ENCODE data around the gene GPR146. TPM values are rescaled to one million over a fixed set of nuclear protein-coding genes. Genes with fewer than 3 reads are reported as not detected.
A peak's percentile ranks its signal among the peaks of the same experiment; 100 is the strongest.

GPR146 gene
- total and polyA plus RNA-seq, 8 donors = 2.0 to 14.6 (median 7.9) TPM

DNA sequence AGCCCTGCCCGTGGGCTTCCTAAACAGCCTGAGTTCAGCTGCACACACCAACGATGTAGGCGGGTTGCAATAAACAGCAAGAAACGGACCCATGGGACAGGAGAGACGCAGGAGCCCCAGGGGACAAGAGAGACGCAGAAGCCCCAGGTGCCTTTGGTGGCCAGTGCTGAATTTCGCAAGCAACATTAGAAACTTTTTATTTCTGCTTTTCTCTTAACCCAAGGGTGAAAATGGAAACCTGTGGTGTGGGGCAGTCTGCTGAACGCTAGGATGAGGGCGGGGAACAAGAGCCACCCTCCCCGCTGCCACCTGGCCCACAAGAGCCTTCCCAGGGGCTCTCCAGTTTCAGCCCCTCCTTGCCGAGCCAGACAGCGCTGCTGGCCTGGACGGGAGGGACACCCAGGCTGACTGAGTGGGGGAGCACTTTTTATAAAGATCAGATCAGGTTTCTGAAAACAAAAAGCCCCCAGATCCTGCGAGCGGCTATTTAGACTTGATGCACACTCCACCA is 20.0 kb upstream of the GPR146 start:
- no peak for TF ChIP-seq EP300 (IDR thresholded peaks at IDR 0.05)
- no peak for TF ChIP-seq CTCF (IDR thresholded peaks at IDR 0.05)
- TF ChIP-seq POLR2AphosphoS5 (IDR thresholded peaks at IDR 0.05) = no peak
- no peak for TF ChIP-seq POLR2A (IDR thresholded peaks at IDR 0.05)
- Histone ChIP-seq H3K4me1 (peaks cover 12 to 55% (median 45%) of the 10 kb centered on the region in 4 donors), H3K27ac (peak overlapping the region in 1 of 5 donors; percentile 28), H3K36me3 (peaks cover 6 to 61% (median 35%) of the 10 kb centered on the region in 4 donors), H3K27me3 (no peaks in the 10 kb centered on the region), H3K9me3 (no peaks in the 10 kb centered on the region), H3K4me3 (no peak overlapping the region)
- no peak for DNase-seq
- intact Hi-C loops (cut with DNase I; ENCODE audit: low total_unique reads) = no loop called here
- 72 to 86% (median 80%) methylated on average over 15 of the region's 15 CpGs for WGBS, 5 donors

DNA sequence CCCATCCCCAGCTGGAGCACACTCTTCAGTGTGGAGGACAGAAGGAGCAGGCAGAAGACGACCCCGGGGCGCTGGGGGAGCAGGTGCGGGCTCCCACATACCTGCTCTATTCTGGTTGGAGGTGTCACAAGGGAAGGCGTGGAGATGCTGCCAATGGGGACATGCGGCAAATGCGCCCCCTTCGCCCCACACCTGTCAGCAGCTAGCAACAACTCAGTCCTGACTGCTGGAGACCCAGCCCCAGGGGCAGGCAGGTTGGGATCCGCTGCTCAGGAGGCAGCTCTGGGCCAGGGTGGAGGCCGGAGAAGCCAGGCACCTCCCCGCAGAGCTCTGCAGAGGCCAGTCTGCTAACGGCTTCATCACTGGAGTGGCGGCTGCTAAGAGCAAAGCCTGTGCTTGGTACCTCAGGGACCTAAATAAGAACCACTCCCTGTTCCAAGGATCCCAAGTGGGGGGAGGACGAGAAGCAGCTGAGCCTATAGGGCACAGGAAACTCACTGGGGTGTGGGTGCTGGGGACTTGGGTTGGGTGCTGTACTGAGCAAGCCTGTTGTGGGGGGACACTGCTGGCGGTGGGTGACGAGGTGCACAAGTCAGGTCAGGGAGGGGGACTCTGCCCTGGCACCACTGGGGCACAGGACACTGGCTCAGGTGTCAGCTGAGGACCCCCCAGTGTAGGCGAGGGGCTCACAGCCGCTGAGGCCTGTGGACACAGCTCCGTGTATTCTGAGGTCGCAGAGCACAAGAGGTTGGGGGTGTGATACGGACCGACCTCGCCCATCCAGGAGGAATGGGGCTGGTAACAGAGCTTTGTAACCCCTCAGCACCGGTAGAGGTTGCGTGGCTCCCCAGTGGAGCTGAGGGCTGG is 19.2 kb upstream of the GPR146 start:
- Histone ChIP-seq H3K27me3 (no peaks in the 10 kb centered on the region), H3K4me3 (no peak overlapping the region), H3K4me1 (peaks cover 14 to 60% (median 50%) of the 10 kb centered on the region in 4 donors), H3K27ac (no peak overlapping the region), H3K9me3 (no peaks in the 10 kb centered on the region), H3K36me3 (peaks cover 6 to 53% (median 31%) of the 10 kb centered on the region in 4 donors)
- no peak for TF ChIP-seq POLR2AphosphoS5 (IDR thresholded peaks at IDR 0.05)
- TF ChIP-seq POLR2A (IDR thresholded peaks at IDR 0.05) = no peak
- TF ChIP-seq CTCF (IDR thresholded peaks at IDR 0.05) = no peak
- no peak for TF ChIP-seq EP300 (IDR thresholded peaks at IDR 0.05)
- intact Hi-C loops (cut with DNase I; ENCODE audit: low total_unique reads) = no loop called here
- no peak for DNase-seq
- WGBS, 5 donors = 88 to 95% (median 93%) methylated on average over 16 to 25 of the region's 25 CpGs

DNA sequence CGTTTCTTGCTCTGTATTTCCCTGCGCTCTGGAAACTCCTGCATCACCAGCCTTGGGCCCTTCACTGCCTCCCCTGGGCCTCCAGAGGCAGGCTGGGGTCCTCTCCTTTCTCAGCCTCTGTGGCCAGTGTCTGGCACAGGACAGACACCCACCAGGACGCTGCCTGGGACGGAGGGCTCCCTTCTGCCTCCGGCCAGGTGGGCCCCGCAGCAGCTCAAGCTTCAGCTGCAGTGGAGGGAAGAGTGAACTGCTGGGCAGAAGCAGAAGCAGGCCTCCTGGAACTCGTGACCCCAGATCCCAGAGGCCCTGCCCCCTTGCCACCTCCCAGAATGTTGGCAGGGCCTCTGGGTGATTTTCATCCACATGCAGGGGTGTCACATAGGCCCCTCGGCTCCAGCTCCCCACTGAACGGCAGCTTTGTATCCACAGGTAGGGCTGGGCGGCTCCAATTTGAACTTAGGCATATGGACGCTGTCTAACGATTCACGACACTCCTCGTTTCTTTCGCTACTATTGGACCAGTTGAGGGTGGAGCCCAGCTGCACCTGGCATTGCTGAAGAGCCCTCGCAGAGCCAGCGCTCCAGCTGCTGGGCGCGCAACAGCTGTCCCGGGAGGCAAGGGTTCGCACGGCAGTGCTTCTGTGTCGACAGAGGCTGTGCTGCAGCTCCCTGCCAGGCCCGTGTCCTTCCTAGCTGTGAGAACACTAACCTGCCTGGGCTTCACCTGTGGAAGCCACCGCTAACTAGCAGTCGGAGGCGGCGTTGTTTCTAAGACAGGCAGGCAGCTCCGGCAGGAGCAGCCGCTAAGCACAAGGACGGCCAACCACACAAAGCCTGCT is 18.4 kb upstream of the GPR146 start:
- H3K27me3 ChIP-seq = no peaks in the 10 kb centered on the region
- H3K36me3 ChIP-seq = peaks cover 6 to 47% (median 29%) of the 10 kb centered on the region in 4 donors
- H3K27ac ChIP-seq = no peak overlapping the region
- H3K4me3 ChIP-seq = no peak overlapping the region
- DNase-seq = peak in 1 of 2 donors; percentile 63
- 89 to 92% (median 91%) methylated on average over 27 to 31 of the region's 31 CpGs for WGBS, 5 donors
- peaks cover 14 to 60% (median 50%) of the 10 kb centered on the region in 4 donors for H3K4me1 ChIP-seq
- intact Hi-C loops (cut with DNase I; ENCODE audit: low total_unique reads) = no loop called here
- TF ChIP-seq EP300 (IDR thresholded peaks at IDR 0.05) (no peak), CTCF (IDR thresholded peaks at IDR 0.05) (no peak), POLR2A (IDR thresholded peaks at IDR 0.05) (no peak), POLR2AphosphoS5 (IDR thresholded peaks at IDR 0.05) (no peak)
- no peaks in the 10 kb centered on the region for H3K9me3 ChIP-seq

DNA sequence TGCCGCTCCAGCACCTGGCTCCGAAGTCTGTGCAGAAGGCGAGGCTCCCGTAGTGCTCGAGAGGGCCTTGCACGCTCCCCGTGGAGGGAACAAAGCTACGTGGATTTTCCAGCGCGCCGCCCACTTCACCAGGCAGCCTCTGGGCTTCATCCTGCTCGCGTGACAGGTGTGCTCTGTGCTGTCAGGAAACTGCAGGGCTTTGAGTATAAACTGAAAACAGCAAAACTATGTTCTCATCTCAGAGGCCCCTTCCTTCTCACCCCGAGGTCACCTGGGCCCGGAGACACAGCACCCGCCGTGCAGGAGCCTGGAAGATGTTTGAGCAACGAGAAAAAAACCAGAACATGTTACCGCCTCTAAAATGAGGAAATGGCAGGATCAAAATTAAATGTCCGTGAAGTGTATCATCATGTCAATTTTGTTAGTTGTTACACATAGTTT is 17.6 kb upstream of the GPR146 start:
- H3K27me3 ChIP-seq = no peaks in the 10 kb centered on the region
- H3K9me3 ChIP-seq = no peaks in the 10 kb centered on the region
- peaks cover 14 to 60% (median 50%) of the 10 kb centered on the region in 4 donors for H3K4me1 ChIP-seq
- peak overlapping the region in 2 of 4 donors; percentile 90 to 91 for H3K4me3 ChIP-seq
- DNase-seq = no peak
- H3K27ac ChIP-seq = peak overlapping the region in 1 of 5 donors; percentile 97
- 85 to 92% (median 87%) methylated on average over 17 to 20 of the region's 20 CpGs for WGBS, 5 donors
- no peak for TF ChIP-seq POLR2AphosphoS5 (IDR thresholded peaks at IDR 0.05)
- no peak for TF ChIP-seq POLR2A (IDR thresholded peaks at IDR 0.05)
- TF ChIP-seq CTCF (IDR thresholded peaks at IDR 0.05) = no peak
- TF ChIP-seq EP300 (IDR thresholded peaks at IDR 0.05) = no peak
- intact Hi-C loops (cut with DNase I; ENCODE audit: low total_unique reads) = no loop called here
- peaks cover 6 to 39% (median 24%) of the 10 kb centered on the region in 4 donors for H3K36me3 ChIP-seq

Data from stomach (tissue), 9 donors.